HEK293 (cell line): Measurements from ENCODE around the gene RING1.

Source experiments
- CTCF ChIA-PET: fragments of 350-600 bp; formaldehyde crosslinking; extraction: SDS; loops from one replicate; lab custom pipeline; 2021; ENCODE audit warnings: antibody characterized with exemption; lab: Yijun Ruan, JAX
- POLR2A ChIA-PET: fragments of 300-600 bp; formaldehyde crosslinking; extraction: SDS; loops from one replicate; lab custom pipeline; 2020; ENCODE audit warnings: antibody characterized with exemption, inconsistent platforms; lab: Yijun Ruan, JAX
- H3K27ac ChIP-seq: fragments of 200-500 bp; sonication (Bioruptor generic); 2 replicates; pipeline ENCODE4 v1.5.1; 2014; ENCODE audit warnings: low read depth, low read length, control low read depth, inconsistent platforms; ENCODE audit errors: extremely low read depth
- H3K36me3 ChIP-seq, 2 experiments: fragments of 200-500 bp in 1 of 2; sonication (Bioruptor generic) in 1 of 2; 1 replicate in 1 of 2; 2 replicates in 1 of 2; pipeline ENCODE4 v1.5.1; 2014 to 2017; ENCODE audit warnings: inconsistent platforms in 2 of 2, low read length in 2 of 2; ENCODE audit not compliant: control insufficient read depth in 2 of 2, insufficient read depth in 1 of 2
- H3K4me1 ChIP-seq: fragments of 200-500 bp; sonication (Bioruptor generic); 2 replicates; pipeline ENCODE4 v1.5.1; 2014; ENCODE audit warnings: mild to moderate bottlenecking, low read length, inconsistent platforms; ENCODE audit not compliant: control insufficient read depth, insufficient read depth
- H3K4me3 ChIP-seq: 2 replicates; pipeline ENCODE4 v1.5.1; 2011; ENCODE audit warnings: low read depth, mild to moderate bottlenecking, control low read depth, low read length, moderate library complexity
- H3K9me3 ChIP-seq: fragments of 200-500 bp; sonication (Bioruptor generic); 2 replicates; pipeline ENCODE4 v1.5.1; 2014; ENCODE audit warnings: low read depth, low read length, inconsistent platforms; ENCODE audit not compliant: control insufficient read depth, insufficient read depth
- GLI2 ChIP-seq: fragments of 450-650 bp; formaldehyde crosslinking; IDR thresholded peaks from 2 replicates; pipeline ENCODE4; 2017; ENCODE audit warnings: missing biosample characterization, missing genetic modification characterization, low read depth, borderline replicate concordance
- MYNN ChIP-seq: fragments of 450-650 bp; formaldehyde crosslinking; IDR thresholded peaks from 2 replicates; pipeline ENCODE4 v1.5.1; 2016; ENCODE audit warnings: missing biosample characterization, missing genetic modification characterization, borderline replicate concordance
- OVOL3 ChIP-seq: fragments of 450-650 bp; formaldehyde crosslinking; IDR thresholded peaks from 2 replicates; pipeline ENCODE4 v1.5.1; 2016; ENCODE audit warnings: missing biosample characterization, missing genetic modification characterization
- PRDM1 ChIP-seq: fragments of 450-650 bp; formaldehyde crosslinking; IDR thresholded peaks from 2 replicates; pipeline ENCODE4; 2016; ENCODE audit warnings: missing biosample characterization, missing genetic modification characterization
- SETDB1 ChIP-seq: IDR thresholded peaks from one replicate; pipeline ENCODE4 v1.6.1; 2017; ENCODE audit warnings: mild to moderate bottlenecking, low read length, moderate library complexity, mixed read lengths; ENCODE audit not compliant: insufficient read length
- ZBTB7A ChIP-seq: fragments of 450-650 bp; formaldehyde crosslinking; IDR thresholded peaks from 2 replicates; pipeline ENCODE4 v1.5.1; 2016; ENCODE audit warnings: low read depth, missing biosample characterization, missing genetic modification characterization
- ZFHX2 ChIP-seq: fragments of 450-650 bp; formaldehyde crosslinking; conservative IDR thresholded peaks from 2 replicates; pipeline ENCODE4 v1.5.1; 2016; ENCODE audit warnings: missing biosample characterization, missing genetic modification characterization
- ZNF121 ChIP-seq: fragments of 450-650 bp; formaldehyde crosslinking; IDR thresholded peaks from 2 replicates; pipeline ENCODE4 v1.5.1; 2016; ENCODE audit warnings: missing biosample characterization, missing genetic modification characterization
- ZNF155 ChIP-seq: fragments of 450-650 bp; formaldehyde crosslinking; IDR thresholded peaks from 2 replicates; pipeline ENCODE4 v1.5.1; 2016; ENCODE audit warnings: missing biosample characterization, missing genetic modification characterization
- ZNF280C ChIP-seq: fragments of 450-650 bp; formaldehyde crosslinking; IDR thresholded peaks from 2 replicates; pipeline ENCODE4 v1.5.1; 2016; ENCODE audit warnings: missing biosample characterization, missing genetic modification characterization
- ZNF350 ChIP-seq: fragments of 450-650 bp; formaldehyde crosslinking; IDR thresholded peaks from 2 replicates; pipeline ENCODE4 v1.5.0; 2017; ENCODE audit warnings: missing biosample characterization, mild to moderate bottlenecking, missing genetic modification characterization
- ZNF416 ChIP-seq: fragments of 450-650 bp; formaldehyde crosslinking; IDR thresholded peaks from 2 replicates; pipeline ENCODE4 v1.5.1; 2016; ENCODE audit warnings: missing biosample characterization, missing genetic modification characterization
- ZNF585B ChIP-seq: fragments of 450-650 bp; formaldehyde crosslinking; IDR thresholded peaks from 2 replicates; pipeline ENCODE4 v1.5.1; 2016; ENCODE audit warnings: missing biosample characterization, missing genetic modification characterization
- ZNF629 ChIP-seq: fragments of 450-650 bp; formaldehyde crosslinking; IDR thresholded peaks from 2 replicates; pipeline ENCODE4 v1.5.1; 2017; ENCODE audit warnings: missing biosample characterization, missing genetic modification characterization
- ZNF664 ChIP-seq: fragments of 450-650 bp; formaldehyde crosslinking; IDR thresholded peaks from 2 replicates; pipeline ENCODE4 v1.5.1; 2016; ENCODE audit warnings: missing biosample characterization, missing genetic modification characterization
- TF ChIP-seq, protein P1 (sequence below): fragments of 450-650 bp; formaldehyde crosslinking; IDR thresholded peaks from 2 replicates; pipeline ENCODE4 v1.5.1; 2016; ENCODE audit warnings: missing biosample characterization, missing genetic modification characterization
- TF ChIP-seq, protein P2 (sequence below): fragments of 450-650 bp; formaldehyde crosslinking; IDR thresholded peaks from 2 replicates; pipeline ENCODE4 v1.5.1; 2016; ENCODE audit warnings: missing biosample characterization, missing genetic modification characterization
- TF ChIP-seq, protein P3 (sequence below): fragments of 450-650 bp; formaldehyde crosslinking; IDR thresholded peaks from 2 replicates; pipeline ENCODE4 v1.5.1; 2017; ENCODE audit warnings: missing biosample characterization, missing genetic modification characterization
- TF ChIP-seq, protein P4 (sequence below): fragments of 450-650 bp; formaldehyde crosslinking; IDR thresholded peaks from 2 replicates; pipeline ENCODE4 v1.5.1; 2016; ENCODE audit warnings: missing biosample characterization, missing genetic modification characterization, low read depth
- TF ChIP-seq, protein P5 (sequence below): fragments of 450-650 bp; formaldehyde crosslinking; IDR thresholded peaks from 2 replicates; pipeline ENCODE4 v1.5.1; 2017; ENCODE audit warnings: missing biosample characterization, mild to moderate bottlenecking, missing genetic modification characterization, moderate library complexity

RING1 gene

DNA sequence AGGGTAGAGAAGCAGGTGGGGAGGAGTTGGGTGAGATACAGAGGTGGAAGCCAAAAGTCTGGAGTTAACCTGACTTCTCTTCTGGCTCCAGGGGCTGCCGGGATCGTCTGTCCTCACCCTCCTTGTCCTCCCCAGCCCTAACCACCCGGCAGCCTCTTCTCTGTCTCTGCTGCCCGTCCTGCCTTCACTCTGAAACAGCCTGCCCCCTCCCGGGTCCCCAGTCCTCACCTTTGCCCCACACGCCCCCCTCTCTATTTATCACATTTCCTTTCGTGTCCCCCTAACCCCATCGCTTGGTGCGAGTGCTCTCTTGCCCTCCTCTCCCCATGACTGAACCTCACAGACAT lies 5.7 kb downstream of the RING1 start:
- ChIA-PET POLR2A (no interaction called here), CTCF (no interaction called here)
- Histone ChIP-seq H3K27ac (no peak overlapping the region), H3K36me3 (peaks cover 11 to 26% of the 10 kb centered on the region in 2 experiments; a peak in 2 of 3 replicates), H3K4me3 (no peak overlapping the region), H3K9me3 (no peaks in the 10 kb centered on the region), H3K4me1 (peaks cover 6% of the 10 kb centered on the region)
- no peak for TF ChIP-seq SETDB1
- TF ChIP-seq, protein P1, sequence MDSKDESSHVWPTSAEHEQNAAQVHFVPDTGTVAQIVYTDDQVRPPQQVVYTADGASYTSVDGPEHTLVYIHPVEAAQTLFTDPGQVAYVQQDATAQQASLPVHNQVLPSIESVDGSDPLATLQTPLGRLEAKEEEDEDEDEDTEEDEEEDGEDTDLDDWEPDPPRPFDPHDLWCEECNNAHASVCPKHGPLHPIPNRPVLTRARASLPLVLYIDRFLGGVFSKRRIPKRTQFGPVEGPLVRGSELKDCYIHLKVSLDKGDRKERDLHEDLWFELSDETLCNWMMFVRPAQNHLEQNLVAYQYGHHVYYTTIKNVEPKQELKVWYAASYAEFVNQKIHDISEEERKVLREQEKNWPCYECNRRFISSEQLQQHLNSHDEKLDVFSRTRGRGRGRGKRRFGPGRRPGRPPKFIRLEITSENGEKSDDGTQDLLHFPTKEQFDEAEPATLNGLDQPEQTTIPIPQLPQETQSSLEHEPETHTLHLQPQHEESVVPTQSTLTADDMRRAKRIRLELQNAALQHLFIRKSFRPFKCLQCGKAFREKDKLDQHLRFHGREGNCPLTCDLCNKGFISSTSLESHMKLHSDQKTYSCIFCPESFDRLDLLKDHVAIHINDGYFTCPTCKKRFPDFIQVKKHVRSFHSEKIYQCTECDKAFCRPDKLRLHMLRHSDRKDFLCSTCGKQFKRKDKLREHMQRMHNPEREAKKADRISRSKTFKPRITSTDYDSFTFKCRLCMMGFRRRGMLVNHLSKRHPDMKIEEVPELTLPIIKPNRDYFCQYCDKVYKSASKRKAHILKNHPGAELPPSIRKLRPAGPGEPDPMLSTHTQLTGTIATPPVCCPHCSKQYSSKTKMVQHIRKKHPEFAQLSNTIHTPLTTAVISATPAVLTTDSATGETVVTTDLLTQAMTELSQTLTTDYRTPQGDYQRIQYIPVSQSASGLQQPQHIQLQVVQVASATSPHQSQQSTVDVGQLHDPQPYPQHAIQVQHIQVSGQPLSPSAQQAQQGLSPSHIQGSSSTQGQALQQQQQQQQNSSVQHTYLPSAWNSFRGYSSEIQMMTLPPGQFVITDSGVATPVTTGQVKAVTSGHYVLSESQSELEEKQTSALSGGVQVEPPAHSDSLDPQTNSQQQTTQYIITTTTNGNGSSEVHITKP (tag by site-specific recombination), result peak; percentile 54

GRCh38 chr6:33215271-33216116 lies 7.2 kb downstream of the RING1 start:
- Histone ChIP-seq H3K4me1 (peaks cover 6% of the 10 kb centered on the region), H3K4me3 (no peak overlapping the region), H3K9me3 (no peaks in the 10 kb centered on the region), H3K27ac (no peak overlapping the region), H3K36me3 (peaks cover 8 to 13% of the 10 kb centered on the region in 2 experiments; a peak in 2 of 3 replicates)
- CTCF ChIA-PET, result interaction anchor here (1.1 kb wide), 1 partner anchor 219 kb away, joined by 3 read pairs; no protein-coding TSS in a partner anchor
- POLR2A ChIA-PET, result interaction anchor here (1.4 kb wide), 1 partner anchor 8 kb away, joined by 5 read pairs; the partner anchor contains the start of gene RING1
- TF ChIP-seq ZNF280C (tag by site-specific recombination), result no peak
- TF ChIP-seq, protein P2, sequence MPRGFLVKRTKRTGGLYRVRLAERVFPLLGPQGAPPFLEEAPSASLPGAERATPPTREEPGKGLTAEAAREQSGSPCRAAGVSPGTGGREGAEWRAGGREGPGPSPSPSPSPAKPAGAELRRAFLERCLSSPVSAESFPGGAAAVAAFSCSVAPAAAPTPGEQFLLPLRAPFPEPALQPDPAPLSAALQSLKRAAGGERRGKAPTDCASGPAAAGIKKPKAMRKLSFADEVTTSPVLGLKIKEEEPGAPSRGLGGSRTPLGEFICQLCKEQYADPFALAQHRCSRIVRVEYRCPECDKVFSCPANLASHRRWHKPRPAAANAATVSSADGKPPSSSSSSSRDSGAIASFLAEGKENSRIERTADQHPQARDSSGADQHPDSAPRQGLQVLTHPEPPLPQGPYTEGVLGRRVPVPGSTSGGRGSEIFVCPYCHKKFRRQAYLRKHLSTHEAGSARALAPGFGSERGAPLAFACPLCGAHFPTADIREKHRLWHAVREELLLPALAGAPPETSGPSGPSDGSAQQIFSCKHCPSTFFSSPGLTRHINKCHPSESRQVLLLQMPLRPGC (tag by site-specific recombination), result no peak
- TF ChIP-seq OVOL3 (tag by site-specific recombination), result no peak
- no peak for TF ChIP-seq ZNF585B
- TF ChIP-seq ZNF350 (tag by site-specific recombination), result no peak
- TF ChIP-seq PRDM1, result no peak
- TF ChIP-seq ZNF121 (tag by site-specific recombination), result no peak
- TF ChIP-seq ZBTB7A (tag by site-specific recombination), result no peak
- TF ChIP-seq, protein P3, sequence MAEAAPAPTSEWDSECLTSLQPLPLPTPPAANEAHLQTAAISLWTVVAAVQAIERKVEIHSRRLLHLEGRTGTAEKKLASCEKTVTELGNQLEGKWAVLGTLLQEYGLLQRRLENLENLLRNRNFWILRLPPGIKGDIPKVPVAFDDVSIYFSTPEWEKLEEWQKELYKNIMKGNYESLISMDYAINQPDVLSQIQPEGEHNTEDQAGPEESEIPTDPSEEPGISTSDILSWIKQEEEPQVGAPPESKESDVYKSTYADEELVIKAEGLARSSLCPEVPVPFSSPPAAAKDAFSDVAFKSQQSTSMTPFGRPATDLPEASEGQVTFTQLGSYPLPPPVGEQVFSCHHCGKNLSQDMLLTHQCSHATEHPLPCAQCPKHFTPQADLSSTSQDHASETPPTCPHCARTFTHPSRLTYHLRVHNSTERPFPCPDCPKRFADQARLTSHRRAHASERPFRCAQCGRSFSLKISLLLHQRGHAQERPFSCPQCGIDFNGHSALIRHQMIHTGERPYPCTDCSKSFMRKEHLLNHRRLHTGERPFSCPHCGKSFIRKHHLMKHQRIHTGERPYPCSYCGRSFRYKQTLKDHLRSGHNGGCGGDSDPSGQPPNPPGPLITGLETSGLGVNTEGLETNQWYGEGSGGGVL, result peak; percentile 61
- TF ChIP-seq, protein P4, sequence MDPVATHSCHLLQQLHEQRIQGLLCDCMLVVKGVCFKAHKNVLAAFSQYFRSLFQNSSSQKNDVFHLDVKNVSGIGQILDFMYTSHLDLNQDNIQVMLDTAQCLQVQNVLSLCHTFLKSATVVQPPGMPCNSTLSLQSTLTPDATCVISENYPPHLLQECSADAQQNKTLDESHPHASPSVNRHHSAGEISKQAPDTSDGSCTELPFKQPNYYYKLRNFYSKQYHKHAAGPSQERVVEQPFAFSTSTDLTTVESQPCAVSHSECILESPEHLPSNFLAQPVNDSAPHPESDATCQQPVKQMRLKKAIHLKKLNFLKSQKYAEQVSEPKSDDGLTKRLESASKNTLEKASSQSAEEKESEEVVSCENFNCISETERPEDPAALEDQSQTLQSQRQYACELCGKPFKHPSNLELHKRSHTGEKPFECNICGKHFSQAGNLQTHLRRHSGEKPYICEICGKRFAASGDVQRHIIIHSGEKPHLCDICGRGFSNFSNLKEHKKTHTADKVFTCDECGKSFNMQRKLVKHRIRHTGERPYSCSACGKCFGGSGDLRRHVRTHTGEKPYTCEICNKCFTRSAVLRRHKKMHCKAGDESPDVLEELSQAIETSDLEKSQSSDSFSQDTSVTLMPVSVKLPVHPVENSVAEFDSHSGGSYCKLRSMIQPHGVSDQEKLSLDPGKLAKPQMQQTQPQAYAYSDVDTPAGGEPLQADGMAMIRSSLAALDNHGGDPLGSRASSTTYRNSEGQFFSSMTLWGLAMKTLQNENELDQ (tag by site-specific recombination), result no peak
- TF ChIP-seq ZNF416, result no peak
- TF ChIP-seq ZFHX2, result peak; percentile 69
- no peak for TF ChIP-seq GLI2
- no peak for TF ChIP-seq MYNN (tag by site-specific recombination)
- TF ChIP-seq, protein P5, sequence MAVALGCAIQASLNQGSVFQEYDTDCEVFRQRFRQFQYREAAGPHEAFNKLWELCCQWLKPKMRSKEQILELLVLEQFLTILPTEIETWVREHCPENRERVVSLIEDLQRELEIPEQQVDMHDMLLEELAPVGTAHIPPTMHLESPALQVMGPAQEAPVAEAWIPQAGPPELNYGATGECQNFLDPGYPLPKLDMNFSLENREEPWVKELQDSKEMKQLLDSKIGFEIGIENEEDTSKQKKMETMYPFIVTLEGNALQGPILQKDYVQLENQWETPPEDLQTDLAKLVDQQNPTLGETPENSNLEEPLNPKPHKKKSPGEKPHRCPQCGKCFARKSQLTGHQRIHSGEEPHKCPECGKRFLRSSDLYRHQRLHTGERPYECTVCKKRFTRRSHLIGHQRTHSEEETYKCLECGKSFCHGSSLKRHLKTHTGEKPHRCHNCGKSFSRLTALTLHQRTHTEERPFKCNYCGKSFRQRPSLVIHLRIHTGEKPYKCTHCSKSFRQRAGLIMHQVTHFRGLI (tag by site-specific recombination), result no peak
- no peak for TF ChIP-seq ZNF155 (tag by site-specific recombination)
- TF ChIP-seq ZNF629 (tag by site-specific recombination), result no peak
- no peak for TF ChIP-seq ZNF664 (tag by site-specific recombination)
